Testis (tissue), 3 donors: ENCODE measurements around the gene ANKS1B. TPM values are rescaled to one million over a fixed set of nuclear protein-coding genes. Genes with fewer than 3 reads are reported as not detected.

Experiments
- DNase-seq: peaks from one replicate; pipeline ENCODE4 v3.0.0-alpha.2; 2019
- H3K27ac ChIP-seq, 2 donors: fragments of 200-600 bp; sonication (generic); one replicate each; pipeline ENCODE4 v1.5.1; 2019
- H3K27me3 ChIP-seq: fragments of 200-600 bp; sonication (generic); one replicate; pipeline ENCODE4 v1.5.1; 2019
- H3K36me3 ChIP-seq: fragments of 200-600 bp; sonication (generic); one replicate; pipeline ENCODE4 v1.5.1; 2017; ENCODE audit warnings: low read depth; ENCODE audit errors: missing control alignments
- H3K4me1 ChIP-seq: fragments of 200-600 bp; sonication (generic); one replicate; pipeline ENCODE4 v1.5.1; 2019
- H3K4me3 ChIP-seq, 2 donors: fragments of 200-600 bp; sonication (generic); one replicate each; pipeline ENCODE4 v1.5.1; 2017 to 2019
- H3K9me3 ChIP-seq: fragments of 200-600 bp; sonication (generic); one replicate; pipeline ENCODE4 v1.5.1; 2017
- POLR2A ChIP-seq: fragments of 450-650 bp; IDR thresholded peaks from one replicate; pipeline ENCODE4 v1.6.1; 2017; ENCODE audit warnings: antibody characterized with exemption, mild to moderate bottlenecking, moderate library complexity
- WGBS, 2 donors: methylation state at CpG; one replicate each; pipeline ENCODE4 v1.1.5; 2018; 5-methylcytosine and 5-hydroxymethylcytosine counted together
- intact Hi-C: fragments of 100-400 bp; cut with DNase I; formaldehyde crosslinking; loops from one replicate; pipeline ENCODE4 v1.15.1; 2023; ENCODE audit warnings: low total_unique reads
- polyA plus RNA-seq: library from polyadenylated mRNA; stranded (reverse); fragments of 350-450 nt; fragmentation: Illumina TruSeq; extraction: RNeasy Lipid Tissue Mini Kit (QIAGEN cat#74804); gene quantifications from one replicate; pipeline ENCODE4 v1.2.3, GENCODE V29; 2014; ENCODE audit warnings: low read depth, low replicate concordance; ENCODE audit not compliant: insufficient read depth
- total RNA-seq, 2 donors: library from RNA; depleted of rRNA; stranded (reverse); fragments of >200 nt; gene quantifications; one replicate each; pipeline ENCODE4 v1.2.3, GENCODE V29; 2016
- TF ChIP-seq, protein P1 (sequence below), 3 experiments: fragments of 450-650 bp in 2 of 3; fragments of 200-600 bp in 1 of 3; sonication (generic) in 1 of 3; IDR thresholded peaks; one replicate each; pipeline ENCODE4 v1.5.1; 2016 to 2019; ENCODE audit warnings: antibody characterized with exemption in 3 of 3, mild to moderate bottlenecking in 2 of 3, moderate library complexity in 1 of 3

The ANKS1B gene
- total and polyA plus RNA-seq, 3 donors from 2014 or later: 26.8 to 58.2 (median 30.9) TPM

DNA sequence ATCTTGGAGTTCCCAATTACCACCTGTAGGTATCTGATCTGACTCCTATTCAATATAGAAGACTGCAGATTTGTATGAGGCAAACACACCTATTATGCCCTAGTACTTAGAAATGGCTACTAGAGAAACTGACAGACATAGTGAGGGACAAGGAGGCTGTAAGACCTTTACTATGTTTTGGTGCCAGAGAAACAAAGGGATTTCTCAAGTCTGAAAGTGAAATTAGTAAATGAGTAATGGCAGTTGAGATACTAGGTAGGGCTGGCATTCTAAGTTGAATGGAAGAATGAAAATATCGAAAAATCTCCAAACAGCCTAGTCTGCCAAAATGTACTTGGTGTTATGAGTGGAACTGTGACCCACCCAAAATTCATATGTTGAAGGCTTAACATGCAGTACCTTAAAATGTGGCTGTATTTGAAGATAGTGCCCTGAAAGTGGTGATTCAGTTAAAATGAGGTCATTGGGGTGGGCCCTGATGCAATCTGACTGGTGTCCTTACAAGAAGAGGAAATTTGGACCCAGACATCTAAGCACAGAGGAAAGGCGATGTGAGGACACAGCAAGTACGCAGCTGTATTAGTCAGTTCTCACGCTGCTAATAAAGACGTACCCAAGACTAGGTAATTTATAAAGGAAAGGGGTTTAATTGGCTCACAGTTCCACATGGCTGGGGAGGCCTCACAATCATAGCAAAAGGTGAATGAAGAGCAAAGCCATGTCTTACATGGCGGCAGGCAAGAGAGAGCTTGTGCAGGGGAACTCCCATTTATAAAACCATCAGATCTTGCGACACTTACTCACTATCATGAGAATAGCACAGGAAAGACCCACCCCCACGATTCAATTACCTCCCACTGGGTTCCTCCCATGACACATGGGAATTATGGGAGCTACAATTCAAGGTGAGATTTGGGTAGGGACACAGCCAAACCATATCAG lies 1212.7 kb downstream of the ANKS1B start:
- intact Hi-C loops: no loop called here
- 93% methylated on average over 8 of the region's 8 CpGs for WGBS, 2 donors

DNA sequence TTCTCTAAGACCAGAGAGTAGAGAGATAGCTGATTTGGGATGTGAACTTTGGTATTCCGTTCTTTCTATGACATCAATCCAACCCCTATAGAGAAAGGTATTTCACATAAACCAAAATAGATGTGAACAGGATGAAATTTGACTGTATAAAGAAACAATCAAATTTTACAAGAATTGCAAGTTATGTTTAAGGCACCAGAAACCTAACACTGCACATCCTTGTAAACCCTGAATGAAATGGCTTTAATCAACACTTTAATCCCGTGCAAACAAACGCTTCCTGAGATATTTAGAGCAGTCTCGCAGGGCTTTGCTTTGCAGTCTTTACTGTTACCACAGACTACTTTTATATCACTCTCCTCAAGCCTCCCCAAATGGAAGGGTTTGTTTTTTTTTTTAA lies 1214.5 kb downstream of the ANKS1B start:
- WGBS, 2 donors: 90 to 93% methylated on average over 4 of the region's 4 CpGs
- TF ChIP-seq, protein P1, sequence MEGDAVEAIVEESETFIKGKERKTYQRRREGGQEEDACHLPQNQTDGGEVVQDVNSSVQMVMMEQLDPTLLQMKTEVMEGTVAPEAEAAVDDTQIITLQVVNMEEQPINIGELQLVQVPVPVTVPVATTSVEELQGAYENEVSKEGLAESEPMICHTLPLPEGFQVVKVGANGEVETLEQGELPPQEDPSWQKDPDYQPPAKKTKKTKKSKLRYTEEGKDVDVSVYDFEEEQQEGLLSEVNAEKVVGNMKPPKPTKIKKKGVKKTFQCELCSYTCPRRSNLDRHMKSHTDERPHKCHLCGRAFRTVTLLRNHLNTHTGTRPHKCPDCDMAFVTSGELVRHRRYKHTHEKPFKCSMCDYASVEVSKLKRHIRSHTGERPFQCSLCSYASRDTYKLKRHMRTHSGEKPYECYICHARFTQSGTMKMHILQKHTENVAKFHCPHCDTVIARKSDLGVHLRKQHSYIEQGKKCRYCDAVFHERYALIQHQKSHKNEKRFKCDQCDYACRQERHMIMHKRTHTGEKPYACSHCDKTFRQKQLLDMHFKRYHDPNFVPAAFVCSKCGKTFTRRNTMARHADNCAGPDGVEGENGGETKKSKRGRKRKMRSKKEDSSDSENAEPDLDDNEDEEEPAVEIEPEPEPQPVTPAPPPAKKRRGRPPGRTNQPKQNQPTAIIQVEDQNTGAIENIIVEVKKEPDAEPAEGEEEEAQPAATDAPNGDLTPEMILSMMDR (IDR thresholded peaks at IDR 0.05): no peak
- TF ChIP-seq POLR2A: no peak
- no peaks in the 10 kb centered on the region for H3K27me3 ChIP-seq
- no peak overlapping the region for H3K4me3 ChIP-seq
- no peaks in the 10 kb centered on the region for H3K9me3 ChIP-seq
- DNase-seq: no peak
- no peaks in the 10 kb centered on the region for H3K36me3 ChIP-seq
- no peaks in the 10 kb centered on the region for H3K4me1 ChIP-seq
- H3K27ac ChIP-seq: no peak overlapping the region
- intact Hi-C loops: no loop called here

More for the DNA sequence above, 1212.7 kb downstream of the ANKS1B start:
- no peaks in the 10 kb centered on the region for H3K9me3 ChIP-seq
- H3K27ac ChIP-seq: no peak overlapping the region
- H3K27me3 ChIP-seq: no peaks in the 10 kb centered on the region
- H3K4me3 ChIP-seq: no peak overlapping the region
- H3K36me3 ChIP-seq: no peaks in the 10 kb centered on the region
- no peak for TF ChIP-seq POLR2A
- TF ChIP-seq, protein P1 (IDR thresholded peaks at IDR 0.05): no peak
- H3K4me1 ChIP-seq: no peaks in the 10 kb centered on the region
- DNase-seq: no peak

- no peaks in the 10 kb centered on the region for H3K4me1 ChIP-seq
- H3K27me3 ChIP-seq: no peaks in the 10 kb centered on the region
- no peak for DNase-seq
- no peak overlapping the region for H3K4me3 ChIP-seq
- H3K36me3 ChIP-seq: no peaks in the 10 kb centered on the region
- H3K9me3 ChIP-seq: no peaks in the 10 kb centered on the region
- TF ChIP-seq, protein P1 (IDR thresholded peaks at IDR 0.05): no peak
- TF ChIP-seq POLR2A: no peak
- intact Hi-C loops: no loop called here
- no peak overlapping the region for H3K27ac ChIP-seq
Observed at GRCh38 chr12:98769068-98769467, 1215.7 kb downstream of the ANKS1B start.

GRCh38 chr12:98767248-98767647 lies 1217.5 kb downstream of the ANKS1B start:
- H3K36me3 ChIP-seq: no peaks in the 10 kb centered on the region
- no peaks in the 10 kb centered on the region for H3K9me3 ChIP-seq
- no peaks in the 10 kb centered on the region for H3K27me3 ChIP-seq
- intact Hi-C loops: no loop called here
- no peak for DNase-seq
- no peak overlapping the region for H3K4me3 ChIP-seq
- no peaks in the 10 kb centered on the region for H3K4me1 ChIP-seq
- no peak overlapping the region for H3K27ac ChIP-seq
- WGBS, 2 donors: 84 to 91% methylated on average over 9 of the region's 9 CpGs
- TF ChIP-seq POLR2A: no peak
- TF ChIP-seq, protein P1 (IDR thresholded peaks at IDR 0.05): no peak

DNA sequence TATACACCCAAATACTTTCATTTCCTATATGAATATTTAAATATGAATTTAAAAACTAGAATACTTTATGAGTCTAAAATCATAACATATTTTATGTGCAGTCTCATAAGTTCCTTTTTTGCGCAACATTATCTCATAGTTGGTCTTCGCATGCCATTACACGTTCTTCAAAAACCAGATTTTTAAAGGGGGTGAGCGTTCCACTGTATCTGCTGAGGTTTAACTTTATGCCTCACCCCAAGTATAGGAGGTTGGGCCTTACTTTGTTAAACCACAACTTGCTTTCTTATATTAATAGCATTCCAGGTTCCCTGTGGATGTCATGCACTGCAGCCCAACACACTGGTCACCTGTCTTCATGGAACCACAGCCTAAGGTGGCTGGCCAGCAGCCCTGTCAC lies 1221.1 kb downstream of the ANKS1B start:
- WGBS, 2 donors: 93 to 95% methylated on average over 4 of the region's 4 CpGs
- H3K4me1 ChIP-seq: no peaks in the 10 kb centered on the region
- DNase-seq: no peak
- intact Hi-C loops: no loop called here
- H3K36me3 ChIP-seq: no peaks in the 10 kb centered on the region
- H3K4me3 ChIP-seq: no peak overlapping the region
- H3K27ac ChIP-seq: no peak overlapping the region
- TF ChIP-seq, protein P1 (IDR thresholded peaks at IDR 0.05): no peak
- TF ChIP-seq POLR2A: no peak
- H3K9me3 ChIP-seq: no peaks in the 10 kb centered on the region
- no peaks in the 10 kb centered on the region for H3K27me3 ChIP-seq
